ENCODE data around the gene NRXN2.
"Not testable (repeated sequence)": the region's sequence is repeated elsewhere in the genome, so short reads cannot be mapped to it uniquely, and the experiment has no call there.

Gene NRXN2

DNA sequence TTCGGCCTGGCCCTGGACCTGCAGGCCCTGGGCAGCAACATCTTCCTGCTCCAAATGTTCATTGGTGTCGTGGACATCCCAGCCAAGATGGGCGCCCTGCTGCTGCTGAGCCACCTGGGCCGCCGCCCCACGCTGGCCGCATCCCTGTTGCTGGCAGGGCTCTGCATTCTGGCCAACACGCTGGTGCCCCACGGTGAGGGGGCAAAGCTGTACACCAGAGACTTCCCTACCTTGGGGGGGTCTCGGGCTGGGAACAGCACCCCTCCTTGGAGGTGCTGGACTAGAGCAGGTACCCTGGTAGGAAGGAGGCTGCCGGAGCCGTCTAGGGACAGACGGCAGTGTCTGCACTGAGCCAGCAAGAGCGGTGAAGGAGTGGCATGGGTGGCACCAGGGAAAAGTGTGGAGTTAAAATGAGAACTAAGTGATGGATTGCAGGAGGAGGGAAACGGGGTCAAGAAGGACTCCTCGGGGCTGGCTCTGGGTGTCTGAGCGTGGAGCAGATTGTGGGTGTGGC lies 123.2 kb downstream of the NRXN2 start:
- H4K5ac ChIP-seq (ENCODE audit: low read length): no peak overlapping the region
- H3K79me1 ChIP-seq (ENCODE audit: low read length): no peaks in the 10 kb centered on the region
- H3K18ac ChIP-seq (ENCODE audit: low read length): no peak overlapping the region
- no peak for DNase-seq
- no peaks in the 10 kb centered on the region for H3K4me1 ChIP-seq (ENCODE audit: control insufficient read depth, low read depth, low read length)
- WGBS (ENCODE audit: extremely low coverage, insufficient coverage, low lambda C conversion rate): no CpG with 5 or more reads among the region's 17 CpGs
- H3K4me3 ChIP-seq (ENCODE audit: low read length): no peak overlapping the region
- no peak overlapping the region for H2AK5ac ChIP-seq (ENCODE audit: low read length)
- no peak overlapping the region for H4K8ac ChIP-seq (ENCODE audit: low read depth, low read length)
- H3K36me3 ChIP-seq (ENCODE audit: control insufficient read depth, insufficient read depth, low read length): no peaks in the 10 kb centered on the region
- H3K27me3 ChIP-seq (ENCODE audit: insufficient read depth, low read length, poor library complexity): no peaks in the 10 kb centered on the region
- no peak overlapping the region for H3K4me2 ChIP-seq (ENCODE audit: low read length)
- no peak overlapping the region for H2BK15ac ChIP-seq (replicated peaks; ENCODE audit: low read depth)
- no peak overlapping the region for H3K23ac ChIP-seq (ENCODE audit: low read length)
- no peak overlapping the region for H3K56ac ChIP-seq (ENCODE audit: low read length)
- H3K9ac ChIP-seq (ENCODE audit: low read length): no peak overlapping the region
- no peak overlapping the region for H2BK5ac ChIP-seq (ENCODE audit: low read length)
- H3K4ac ChIP-seq (ENCODE audit: low read depth, low read length): no peak overlapping the region
- H2BK120ac ChIP-seq (ENCODE audit: low read depth, low read length): no peak overlapping the region
- H3K79me2 ChIP-seq (ENCODE audit: control insufficient read depth, insufficient read depth, low read length): no peaks in the 10 kb centered on the region
- no peak overlapping the region for H3K27ac ChIP-seq (ENCODE audit: low read depth, low read length)

GRCh38 chr11:64598797-64599697 lies 124.0 kb downstream of the NRXN2 start:
- Histone ChIP-seq H2AK5ac (ENCODE audit: low read length) (no peak overlapping the region), H4K5ac (ENCODE audit: low read length) (no peak overlapping the region), H2BK120ac (ENCODE audit: low read depth, low read length) (no peak overlapping the region), H3K27ac (ENCODE audit: low read depth, low read length) (no peak overlapping the region), H3K4ac (ENCODE audit: low read depth, low read length) (no peak overlapping the region), H3K56ac (ENCODE audit: low read length) (no peak overlapping the region), H3K79me2 (ENCODE audit: control insufficient read depth, insufficient read depth, low read length) (no peaks in the 10 kb centered on the region), H3K18ac (ENCODE audit: low read length) (no peak overlapping the region), H3K4me3 (ENCODE audit: low read length) (no peak overlapping the region), H2BK5ac (ENCODE audit: low read length) (no peak overlapping the region), H3K36me3 (ENCODE audit: control insufficient read depth, insufficient read depth, low read length) (no peaks in the 10 kb centered on the region), H3K27me3 (ENCODE audit: insufficient read depth, low read length, poor library complexity) (no peaks in the 10 kb centered on the region), H3K9ac (ENCODE audit: low read length) (no peak overlapping the region), H3K79me1 (ENCODE audit: low read length) (no peaks in the 10 kb centered on the region), H4K8ac (ENCODE audit: low read depth, low read length) (no peak overlapping the region), H3K23ac (ENCODE audit: low read length) (no peak overlapping the region), H2BK15ac (replicated peaks; ENCODE audit: low read depth) (no peak overlapping the region), H3K4me2 (ENCODE audit: low read length) (no peak overlapping the region), H3K4me1 (ENCODE audit: control insufficient read depth, low read depth, low read length) (no peaks in the 10 kb centered on the region)
- DNase-seq: no peak
- WGBS (ENCODE audit: extremely low coverage, insufficient coverage, low lambda C conversion rate): no CpG with 5 or more reads among the region's 23 CpGs

- no peaks in the 10 kb centered on the region for H3K36me3 ChIP-seq (ENCODE audit: control insufficient read depth, insufficient read depth, low read length)
- no peak overlapping the region for H4K8ac ChIP-seq (ENCODE audit: low read depth, low read length)
- no peak overlapping the region for H2BK15ac ChIP-seq (replicated peaks; ENCODE audit: low read depth)
- H2BK120ac ChIP-seq (ENCODE audit: low read depth, low read length): no peak overlapping the region
- H3K27ac ChIP-seq (ENCODE audit: low read depth, low read length): no peak overlapping the region
- no peak overlapping the region for H3K18ac ChIP-seq (ENCODE audit: low read length)
- H2BK5ac ChIP-seq (ENCODE audit: low read length): no peak overlapping the region
- no peak overlapping the region for H3K23ac ChIP-seq (ENCODE audit: low read length)
- H3K79me1 ChIP-seq (ENCODE audit: low read length): no peaks in the 10 kb centered on the region
- H3K9ac ChIP-seq (ENCODE audit: low read length): no peak overlapping the region
- no peak overlapping the region for H3K4me2 ChIP-seq (ENCODE audit: low read length)
- H3K4me3 ChIP-seq (ENCODE audit: low read length): no peak overlapping the region
- WGBS (ENCODE audit: extremely low coverage, insufficient coverage, low lambda C conversion rate): no CpG with 5 or more reads among the region's 12 CpGs
- no peak overlapping the region for H4K5ac ChIP-seq (ENCODE audit: low read length)
- no peaks in the 10 kb centered on the region for H3K27me3 ChIP-seq (ENCODE audit: insufficient read depth, low read length, poor library complexity)
- no peak overlapping the region for H3K4ac ChIP-seq (ENCODE audit: low read depth, low read length)
- no peak overlapping the region for H2AK5ac ChIP-seq (ENCODE audit: low read length)
- no peaks in the 10 kb centered on the region for H3K79me2 ChIP-seq (ENCODE audit: control insufficient read depth, insufficient read depth, low read length)
- no peaks in the 10 kb centered on the region for H3K4me1 ChIP-seq (ENCODE audit: control insufficient read depth, low read depth, low read length)
- DNase-seq: no peak
- H3K56ac ChIP-seq (ENCODE audit: low read length): no peak overlapping the region
Measured at GRCh38 chr11:64598106-64598796, 124.7 kb downstream of the NRXN2 start.

GRCh38 chr11:64597671-64598101 lies 125.3 kb downstream of the NRXN2 start:
- Histone ChIP-seq H3K79me1 (ENCODE audit: low read length) (no peaks in the 10 kb centered on the region), H3K4ac (ENCODE audit: low read depth, low read length) (no peak overlapping the region), H3K56ac (ENCODE audit: low read length) (no peak overlapping the region), H3K4me3 (ENCODE audit: low read length) (no peak overlapping the region), H2BK5ac (ENCODE audit: low read length) (no peak overlapping the region), H3K4me1 (ENCODE audit: control insufficient read depth, low read depth, low read length) (no peaks in the 10 kb centered on the region), H3K79me2 (ENCODE audit: control insufficient read depth, insufficient read depth, low read length) (no peaks in the 10 kb centered on the region), H3K18ac (ENCODE audit: low read length) (no peak overlapping the region), H3K27ac (ENCODE audit: low read depth, low read length) (no peak overlapping the region), H3K36me3 (ENCODE audit: control insufficient read depth, insufficient read depth, low read length) (no peaks in the 10 kb centered on the region), H2AK5ac (ENCODE audit: low read length) (no peak overlapping the region), H4K8ac (ENCODE audit: low read depth, low read length) (no peak overlapping the region), H3K4me2 (ENCODE audit: low read length) (no peak overlapping the region), H3K27me3 (ENCODE audit: insufficient read depth, low read length, poor library complexity) (no peaks in the 10 kb centered on the region), H3K9ac (ENCODE audit: low read length) (no peak overlapping the region), H2BK15ac (replicated peaks; ENCODE audit: low read depth) (no peak overlapping the region), H2BK120ac (ENCODE audit: low read depth, low read length) (no peak overlapping the region), H4K5ac (ENCODE audit: low read length) (no peak overlapping the region), H3K23ac (ENCODE audit: low read length) (no peak overlapping the region)
- WGBS (ENCODE audit: extremely low coverage, insufficient coverage, low lambda C conversion rate): no CpG with 5 or more reads among the region's 13 CpGs
- no peak for DNase-seq

DNA sequence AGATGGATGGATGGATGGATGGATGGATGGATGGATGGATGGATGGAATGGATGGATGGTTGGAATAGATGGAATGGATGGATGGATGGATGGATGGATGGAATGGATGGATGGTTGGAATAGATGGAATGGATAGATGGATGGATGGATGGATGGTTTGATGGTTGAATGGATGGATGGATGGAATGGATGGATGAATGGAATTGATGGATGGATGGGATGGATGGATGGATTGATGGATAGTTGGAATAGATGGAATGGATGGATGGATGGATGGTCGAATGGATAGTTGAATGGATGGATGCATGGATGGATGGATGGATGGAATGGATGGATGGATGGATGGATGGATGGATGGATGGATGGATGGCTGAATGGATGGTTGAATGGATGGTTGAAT lies 127.1 kb downstream of the NRXN2 start:
- H3K23ac ChIP-seq (ENCODE audit: low read length); H3K4me1 ChIP-seq (ENCODE audit: control insufficient read depth, low read depth, low read length); H3K27ac ChIP-seq (ENCODE audit: low read depth, low read length); H3K9ac ChIP-seq (ENCODE audit: low read length); H3K79me2 ChIP-seq (ENCODE audit: control insufficient read depth, insufficient read depth, low read length); H2AK5ac ChIP-seq (ENCODE audit: low read length); H3K18ac ChIP-seq (ENCODE audit: low read length); DNase-seq; H3K56ac ChIP-seq (ENCODE audit: low read length); H3K4ac ChIP-seq (ENCODE audit: low read depth, low read length); H3K4me2 ChIP-seq (ENCODE audit: low read length); H3K79me1 ChIP-seq (ENCODE audit: low read length); H3K4me3 ChIP-seq (ENCODE audit: low read length); H3K27me3 ChIP-seq (ENCODE audit: insufficient read depth, low read length, poor library complexity); H2BK120ac ChIP-seq (ENCODE audit: low read depth, low read length); H2BK15ac ChIP-seq (replicated peaks; ENCODE audit: low read depth); H3K36me3 ChIP-seq (ENCODE audit: control insufficient read depth, insufficient read depth, low read length); H2BK5ac ChIP-seq (ENCODE audit: low read length); H4K8ac ChIP-seq (ENCODE audit: low read depth, low read length); H4K5ac ChIP-seq (ENCODE audit: low read length): not testable (repeated sequence)
- WGBS (ENCODE audit: extremely low coverage, insufficient coverage, low lambda C conversion rate): 100% methylated on average over 1 of the region's 1 CpG

Data from mesendoderm (in vitro differentiated cells).